NCI-H146 treated with DMSO at 0.1 percent for 48 hours (cell line): ENCODE measurements around the gene SPECC1.
"Not testable (repeated sequence)": the region's sequence is repeated elsewhere in the genome, so short reads cannot be mapped to it uniquely, and the experiment has no call there.

Experiments used
- DNase-seq: peaks from one replicate; lab custom pipeline; 2025; ENCODE audit not compliant: unreplicated experiment; lab: John Stamatoyannopoulos, UW

SPECC1 gene

DNA sequence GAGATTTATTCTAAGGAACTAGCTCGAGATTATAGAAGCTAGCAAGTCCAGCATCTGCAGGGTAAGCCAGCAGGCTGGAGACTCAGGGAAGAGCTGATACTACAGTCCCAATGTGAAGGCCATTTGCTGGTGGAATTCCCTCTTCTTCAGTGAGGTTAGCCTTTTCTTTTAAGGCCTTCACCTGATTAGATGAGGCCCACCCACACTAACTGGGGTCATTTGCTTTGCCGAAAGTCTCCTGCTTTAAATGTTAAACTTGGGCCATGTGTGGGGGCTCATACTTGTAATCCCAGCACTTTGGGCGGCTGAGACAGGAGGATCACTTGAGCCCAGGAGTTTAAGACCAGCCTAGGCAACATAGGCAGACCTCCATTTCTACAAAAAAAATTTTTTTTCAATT is 289.9 kb downstream of the SPECC1 start:
- no peak for DNase-seq

DNA sequence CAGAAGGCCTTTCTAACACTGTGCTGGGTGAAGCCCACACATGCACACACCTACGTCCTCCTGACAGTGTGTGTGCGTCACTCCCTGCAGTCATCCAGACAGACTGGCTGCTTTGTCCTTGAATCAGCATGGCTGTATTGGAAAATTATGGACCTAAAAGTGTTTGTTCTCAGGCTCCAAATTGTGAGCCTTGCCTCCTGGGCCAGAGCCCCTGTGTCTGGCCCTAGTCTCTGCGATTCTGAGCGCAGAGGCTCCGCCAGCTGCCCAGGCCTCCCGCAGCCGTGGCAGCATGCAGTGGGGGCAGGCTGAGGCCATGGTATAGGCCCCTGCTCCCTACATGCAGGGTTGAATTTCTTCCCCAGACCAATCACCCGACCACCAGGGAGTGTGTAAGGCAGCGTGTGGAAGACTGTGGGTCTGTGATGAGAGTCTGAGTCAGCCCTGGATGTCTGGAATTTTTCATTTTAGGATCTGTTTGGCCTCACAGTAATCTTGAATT is 291.3 kb downstream of the SPECC1 start:
- DNase-seq: no peak

DNA sequence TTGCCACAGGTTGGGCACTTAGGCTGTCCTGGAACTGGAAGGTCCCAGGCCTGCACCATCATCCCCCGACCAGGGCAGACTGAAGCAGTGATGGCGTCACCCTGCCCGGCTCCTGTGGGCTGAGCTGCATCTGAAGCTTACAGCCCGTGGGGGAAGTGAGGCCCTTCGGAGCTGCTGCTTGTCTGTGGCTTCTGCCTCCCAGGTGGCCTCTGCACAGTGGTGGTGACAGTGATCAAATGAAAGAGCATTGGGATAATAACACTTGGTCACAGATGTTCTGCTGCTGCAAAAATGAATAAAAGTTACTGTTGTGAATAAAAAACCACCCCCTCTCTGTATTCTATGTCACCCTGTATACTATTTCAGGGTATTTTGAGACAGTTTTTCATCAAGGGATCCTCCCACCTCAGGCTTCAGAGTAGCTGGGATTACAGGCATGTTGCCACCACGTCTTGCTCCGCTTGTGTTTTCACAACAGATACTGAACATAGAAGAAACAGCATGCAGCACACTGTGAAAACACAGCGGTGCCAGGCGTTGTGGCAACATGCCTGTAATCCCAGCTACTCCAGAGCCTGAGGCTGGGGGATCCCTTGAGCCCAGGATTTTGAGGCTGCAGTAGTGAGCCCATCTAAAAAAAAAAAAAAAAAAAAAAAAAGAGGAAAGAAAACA is 293.2 kb downstream of the SPECC1 start:
- DNase-seq: no peak

DNA sequence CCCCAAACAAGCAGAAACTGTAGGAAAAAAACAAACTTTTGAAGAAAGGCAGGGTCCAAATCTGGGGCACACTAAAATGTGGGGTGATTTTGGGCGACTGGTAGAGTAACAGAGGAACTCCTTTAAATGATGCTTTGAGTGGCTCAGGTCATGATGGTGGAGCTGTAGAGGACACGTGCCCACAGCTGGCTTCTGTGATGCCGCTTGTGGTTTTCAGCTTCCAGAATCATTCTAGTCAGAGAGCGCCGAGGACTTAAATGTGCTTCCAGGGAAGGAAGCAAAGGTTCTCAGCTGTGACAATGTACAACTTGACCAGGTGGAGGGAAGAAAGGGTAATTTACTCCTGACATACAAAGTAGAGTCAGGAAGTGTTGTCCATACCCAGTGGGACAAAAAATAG is 295.8 kb downstream of the SPECC1 start:
- DNase-seq: no peak

DNA sequence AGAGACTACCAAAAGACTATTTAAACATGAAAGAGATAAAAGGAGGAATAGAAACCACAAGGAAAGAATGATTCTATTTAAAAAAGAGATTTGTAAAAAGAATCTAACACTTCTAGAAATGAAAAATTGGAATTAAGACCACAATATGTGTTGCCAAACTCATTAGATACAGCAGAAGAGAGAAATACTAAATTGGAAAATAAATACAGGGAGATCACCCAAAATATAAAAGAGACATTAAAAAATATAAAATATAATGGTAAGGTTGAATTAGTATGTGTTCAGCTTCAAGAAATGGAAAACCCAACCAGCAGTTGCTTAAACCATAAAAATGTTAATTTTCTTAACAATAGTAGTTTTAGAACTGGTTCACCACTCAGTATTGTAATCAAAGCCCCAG is 297.8 kb downstream of the SPECC1 start:
- DNase-seq: no peak

DNA sequence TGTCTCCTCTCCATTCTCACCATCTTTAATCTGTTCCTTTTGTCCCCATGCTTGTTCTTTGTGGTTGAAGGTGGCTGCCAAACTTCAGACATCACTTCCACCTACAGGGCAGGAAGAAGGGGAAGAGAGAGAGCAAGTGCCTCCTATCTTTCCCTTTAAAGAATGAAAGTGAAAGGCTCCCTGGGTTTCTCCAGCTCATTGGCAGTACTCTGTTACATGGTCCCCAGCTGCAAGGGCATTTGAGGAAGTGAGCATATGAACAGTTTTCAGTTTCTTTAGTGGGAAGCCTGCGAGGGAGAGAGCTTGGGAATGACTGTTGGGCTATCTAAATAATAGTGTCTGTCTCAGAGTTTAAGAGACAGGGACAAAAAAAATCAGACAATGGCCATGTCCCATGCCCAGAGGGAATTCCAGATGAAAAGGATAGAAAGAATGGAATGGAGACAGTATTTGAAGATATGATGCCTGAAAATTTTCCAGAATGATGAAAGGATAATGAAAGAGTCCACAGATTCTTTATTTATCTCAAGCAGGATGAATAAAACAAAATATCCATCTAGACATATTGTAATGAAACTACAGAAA is 298.3 kb downstream of the SPECC1 start:
- no peak for DNase-seq

DNA sequence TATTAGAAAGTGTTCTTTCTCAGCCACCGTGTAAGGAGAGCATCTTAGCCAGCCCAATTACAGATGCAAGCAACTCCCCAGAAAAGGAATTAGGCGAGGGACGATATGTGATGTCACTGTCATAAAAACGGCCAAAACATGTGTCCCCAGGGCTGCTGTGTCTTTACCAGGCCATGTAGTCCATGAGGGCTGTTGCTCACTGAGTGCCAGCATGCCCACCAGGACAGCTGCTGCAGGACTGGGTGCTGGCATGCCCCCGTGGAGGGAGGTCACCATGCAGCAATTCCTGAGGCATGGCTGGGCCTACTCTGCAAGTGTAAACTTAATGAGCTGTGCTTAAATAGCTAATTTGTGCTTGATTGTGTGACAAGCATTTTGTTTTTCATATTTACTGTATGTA is 301.3 kb downstream of the SPECC1 start:
- no peak for DNase-seq

DNA sequence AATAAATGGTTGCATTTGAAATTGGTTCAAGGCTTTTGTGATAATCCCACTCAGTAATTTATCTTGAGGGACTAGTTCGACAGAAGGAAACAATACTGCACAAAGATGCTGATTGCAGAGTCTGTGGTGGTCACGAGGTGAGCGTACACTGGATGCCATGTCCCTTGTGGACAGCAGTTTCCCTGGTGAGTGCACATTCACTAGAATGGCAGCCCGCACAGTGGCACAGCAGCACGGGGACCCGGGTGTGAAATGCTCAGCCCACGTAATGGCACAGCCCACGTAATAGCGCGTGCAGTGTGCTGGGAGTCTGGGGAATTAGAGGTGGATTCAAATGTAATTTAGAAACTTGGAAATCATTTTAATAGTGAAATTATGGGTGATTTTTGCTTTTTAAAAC is 304.1 kb downstream of the SPECC1 start:
- no peak for DNase-seq

DNA sequence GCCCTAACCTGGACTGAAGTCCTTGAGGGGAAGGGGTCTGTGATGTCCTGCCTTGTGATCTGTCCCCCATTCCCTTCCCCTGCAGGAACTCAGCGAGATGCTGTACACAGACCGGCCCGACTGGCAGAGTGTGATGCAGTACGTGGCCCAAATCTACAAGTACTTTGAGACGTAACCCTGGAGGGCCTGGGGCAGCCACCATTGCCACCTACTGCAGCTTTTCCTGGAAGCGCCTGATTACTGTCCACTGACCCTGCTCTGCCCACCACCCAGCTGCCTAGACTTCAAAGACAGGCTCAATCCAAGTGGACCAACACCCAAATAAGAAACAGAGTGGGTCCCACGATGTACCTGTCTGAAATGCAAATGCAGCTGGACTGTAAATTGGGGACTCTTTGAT is 304.7 kb downstream of the SPECC1 start:
- no peak for DNase-seq

DNA sequence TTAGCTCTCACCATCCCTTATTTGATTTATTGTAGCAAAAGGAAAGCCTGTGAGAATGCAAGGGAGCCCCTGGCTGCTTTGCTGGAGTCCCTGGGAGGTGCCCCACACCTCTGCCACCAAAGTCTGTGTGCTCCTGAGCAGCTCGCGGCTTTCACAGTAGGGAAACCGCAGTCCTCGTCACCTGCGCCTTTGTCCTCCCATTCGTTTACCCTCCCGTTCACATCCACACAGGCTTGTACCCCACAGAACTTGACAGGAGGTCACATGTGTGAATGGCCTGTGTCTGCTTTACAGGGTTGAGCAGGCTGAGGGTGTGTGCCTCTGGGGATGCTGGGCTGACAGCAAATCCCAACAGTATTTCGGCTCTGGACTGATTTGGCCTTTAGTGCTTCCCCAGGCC is 305.7 kb downstream of the SPECC1 start:
- no peak for DNase-seq

DNA sequence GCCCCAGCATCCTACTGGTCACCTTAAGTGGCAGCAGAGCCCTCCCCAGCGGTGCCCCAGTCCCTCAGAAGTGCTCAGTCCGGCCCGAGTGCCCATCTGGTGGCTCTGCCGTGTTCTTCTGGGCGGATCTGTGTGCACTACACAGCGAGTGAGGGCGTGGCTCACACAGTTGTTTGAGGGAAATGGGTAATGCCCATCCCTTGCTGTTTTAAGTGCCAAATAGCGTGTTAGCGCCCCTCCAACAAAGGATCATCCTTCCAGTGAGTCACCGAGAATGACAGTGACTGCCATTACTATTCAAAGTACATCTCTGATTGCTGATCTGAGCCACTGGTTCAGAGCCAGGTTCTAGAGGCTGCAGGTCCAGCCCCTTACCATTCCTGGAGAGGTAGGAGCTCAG is 306.2 kb downstream of the SPECC1 start:
- DNase-seq: no peak

DNA sequence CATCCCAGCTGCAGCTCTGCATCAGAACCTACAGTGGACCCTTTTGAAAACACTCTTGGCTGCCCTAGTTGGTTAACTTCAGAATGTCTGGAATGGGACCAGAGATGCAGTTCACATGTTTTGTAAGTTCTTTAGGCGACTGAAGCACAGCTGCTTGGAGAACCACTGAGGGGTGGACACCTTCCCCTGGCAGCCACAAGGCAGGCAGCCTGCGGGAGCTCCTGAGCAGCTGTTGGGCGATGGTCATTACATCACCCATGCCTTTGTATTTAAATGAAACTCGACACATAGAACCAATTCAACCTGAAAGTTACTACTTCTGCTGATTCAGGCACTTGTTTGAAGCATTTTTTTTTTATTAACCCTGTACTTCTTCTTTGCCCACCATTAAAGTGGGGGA is 306.7 kb downstream of the SPECC1 start:
- DNase-seq: no peak

DNA sequence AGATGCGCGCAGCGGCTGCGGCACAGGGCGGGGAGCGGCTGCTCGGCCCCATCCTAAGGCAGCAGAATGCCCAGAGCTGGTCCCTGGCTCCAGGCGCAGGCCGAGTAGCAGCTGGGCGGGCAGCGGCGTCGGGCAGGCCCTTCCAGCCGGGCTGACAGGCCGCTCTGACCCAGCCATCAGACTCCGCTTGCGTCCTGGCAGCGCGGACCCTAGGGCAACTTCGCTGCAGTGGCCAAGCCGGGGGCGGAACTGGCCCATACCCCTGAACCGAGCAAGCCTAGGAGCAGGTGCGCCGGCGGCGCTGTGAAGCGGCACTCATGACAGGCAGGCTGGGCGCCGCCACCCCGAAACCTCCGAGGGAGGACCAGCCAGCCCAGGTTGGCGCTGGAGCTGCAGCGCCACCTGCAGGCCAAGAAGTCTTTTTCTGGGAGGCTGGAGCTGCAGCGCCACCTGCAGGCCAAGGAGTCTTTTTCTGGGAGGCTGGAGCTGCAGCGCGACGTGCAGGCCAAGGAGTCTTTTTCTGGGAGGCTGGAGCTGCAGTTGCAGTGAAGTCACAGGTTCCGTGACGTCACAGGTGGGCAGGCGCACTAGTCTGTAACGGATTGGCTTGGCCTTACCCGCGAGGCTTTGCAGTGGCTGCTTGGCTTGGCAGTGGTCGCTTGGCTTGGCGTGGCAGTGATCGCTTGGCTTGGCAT is 311.5 kb downstream of the SPECC1 start:
- not testable (repeated sequence) for DNase-seq

DNA sequence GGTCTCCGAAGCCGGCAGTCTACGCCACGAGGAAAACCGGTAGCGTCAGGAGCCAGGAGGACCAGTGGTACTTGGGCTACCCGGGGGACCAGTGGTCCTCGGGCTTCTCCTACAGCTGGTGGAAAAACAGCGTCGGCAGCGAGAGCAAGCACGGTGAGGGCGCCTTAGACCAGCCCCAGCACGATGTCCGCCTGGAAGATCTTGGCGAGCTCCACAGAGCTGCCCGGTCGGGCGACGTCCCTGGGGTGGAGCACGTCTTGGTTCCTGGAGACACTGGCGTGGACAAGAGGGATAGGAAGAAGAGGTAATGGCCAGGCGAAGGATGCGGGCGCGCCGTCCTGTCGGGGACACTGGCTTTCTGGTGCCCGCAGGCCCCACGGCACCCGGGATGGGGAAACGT is 312.2 kb downstream of the SPECC1 start:
- DNase-seq: not testable (repeated sequence)

DNA sequence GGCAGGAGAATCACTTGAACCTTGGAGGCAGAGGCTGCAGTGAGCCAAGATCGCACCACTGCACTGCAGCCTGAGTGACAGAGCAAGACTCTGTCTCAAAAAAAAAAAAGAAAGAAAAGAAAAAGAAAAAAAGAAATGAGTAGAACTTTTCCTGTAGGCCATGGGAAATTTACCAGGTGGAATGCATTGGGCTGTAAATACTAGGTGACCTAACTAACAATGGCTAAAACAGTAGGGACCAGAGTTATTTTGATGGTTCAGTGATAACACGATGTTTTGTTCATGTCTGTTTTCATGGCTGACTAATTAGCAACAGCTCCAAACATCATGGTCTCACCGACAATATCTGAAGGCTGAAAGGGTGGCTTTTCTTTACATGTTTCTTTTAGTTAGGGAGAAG is 318.6 kb downstream of the SPECC1 start:
- DNase-seq: not testable (repeated sequence)

DNA sequence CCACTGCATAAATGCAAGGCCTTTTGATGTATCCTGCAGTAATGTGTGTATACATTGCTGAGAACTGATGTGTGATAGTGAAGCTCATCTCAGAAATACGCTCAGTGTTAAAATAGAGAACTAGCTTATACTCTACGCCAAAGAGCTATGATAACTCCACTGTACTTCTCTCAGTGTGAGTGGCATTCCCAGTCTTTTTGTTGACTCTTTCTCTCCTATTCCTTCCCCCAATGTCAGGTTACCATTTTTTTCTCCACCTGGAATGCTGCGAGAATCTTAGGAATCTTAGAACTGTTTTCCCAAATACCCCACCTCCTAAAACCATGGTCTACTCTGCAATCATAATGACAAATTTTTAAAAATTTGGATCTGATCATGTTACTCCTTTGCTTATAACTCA is 342.2 kb downstream of the SPECC1 start:
- not testable (repeated sequence) for DNase-seq

DNA sequence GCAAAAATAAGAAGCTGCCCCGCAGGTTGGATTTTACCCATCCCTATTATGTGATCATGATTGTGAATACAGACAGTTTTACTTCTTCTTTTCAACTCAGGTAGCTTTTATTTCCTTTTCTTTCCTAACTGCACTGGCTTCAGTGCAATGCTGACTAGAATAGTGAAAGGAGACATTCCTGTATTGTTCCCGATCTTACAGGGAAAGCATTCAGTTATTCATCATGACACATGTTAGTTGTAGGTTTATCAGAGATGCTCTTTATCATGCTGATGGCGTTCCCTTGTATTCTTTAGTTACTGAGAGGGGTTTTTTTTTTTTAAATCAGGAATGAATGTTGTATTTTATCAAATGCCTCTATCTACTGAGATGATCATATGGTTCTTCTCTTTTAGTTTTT is 343.4 kb downstream of the SPECC1 start:
- not testable (repeated sequence) for DNase-seq

DNA sequence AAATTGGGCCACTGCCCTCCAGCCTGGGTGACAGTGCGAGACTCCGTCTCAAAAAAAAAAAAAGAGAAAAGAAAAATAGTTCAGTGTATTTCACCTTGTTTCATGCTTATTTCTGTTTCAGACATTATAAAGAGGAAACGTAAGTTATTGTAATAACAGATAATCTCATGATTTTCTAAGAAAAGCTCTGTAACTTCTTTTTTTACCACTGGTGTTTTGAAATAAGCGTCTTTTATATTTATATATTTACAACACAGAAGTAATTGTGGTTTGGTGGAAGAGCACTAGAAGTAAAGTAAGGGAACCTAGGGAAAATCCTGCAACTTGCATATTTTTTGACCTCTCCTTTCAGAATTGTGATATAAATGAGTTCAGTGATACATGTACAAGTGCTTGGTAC is 354.7 kb downstream of the SPECC1 start:
- DNase-seq: not testable (repeated sequence)
